ENCODE data around the gene TP53BP1.
A peak's percentile ranks its signal among the peaks of the same experiment; 100 is the strongest.

Gene TP53BP1

GRCh38 chr15:43420435-43420834 lies 72.5 kb downstream of the TP53BP1 start:
- Histone ChIP-seq H3K4me3 (ENCODE audit: low read length) (no peak overlapping the region), H2BK120ac (ENCODE audit: low read depth, low read length) (no peak overlapping the region), H2BK5ac (ENCODE audit: low read length) (no peak overlapping the region), H3K4ac (ENCODE audit: low read depth, low read length) (no peak overlapping the region), H4K5ac (ENCODE audit: low read length) (no peak overlapping the region), H2AK5ac (ENCODE audit: low read length) (no peak overlapping the region), H3K36me3 (ENCODE audit: control insufficient read depth, insufficient read depth, low read length) (peaks cover 4% of the 10 kb centered on the region), H3K4me1 (ENCODE audit: control insufficient read depth, low read depth, low read length) (no peaks in the 10 kb centered on the region), H4K8ac (ENCODE audit: low read depth, low read length) (no peak overlapping the region), H3K9ac (ENCODE audit: low read length) (no peak overlapping the region), H3K27me3 (ENCODE audit: insufficient read depth, low read length, poor library complexity) (no peaks in the 10 kb centered on the region), H3K18ac (ENCODE audit: low read length) (no peak overlapping the region), H3K79me2 (ENCODE audit: control insufficient read depth, insufficient read depth, low read length) (no peaks in the 10 kb centered on the region), H3K79me1 (ENCODE audit: low read length) (no peaks in the 10 kb centered on the region), H2BK15ac (replicated peaks; ENCODE audit: low read depth) (no peak overlapping the region), H3K56ac (ENCODE audit: low read length) (no peak overlapping the region), H3K23ac (ENCODE audit: low read length) (no peak overlapping the region), H3K27ac (ENCODE audit: low read depth, low read length) (no peak overlapping the region), H3K4me2 (ENCODE audit: low read length) (no peak overlapping the region)
- no peak for DNase-seq
- WGBS (ENCODE audit: extremely low coverage, insufficient coverage, low lambda C conversion rate), result no CpG with 5 or more reads among the region's 10 CpGs

- Histone ChIP-seq H2BK120ac (ENCODE audit: low read depth, low read length) (no peak overlapping the region), H2AK5ac (ENCODE audit: low read length) (no peak overlapping the region), H3K36me3 (ENCODE audit: control insufficient read depth, insufficient read depth, low read length) (peaks cover 7% of the 10 kb centered on the region), H3K79me1 (ENCODE audit: low read length) (no peaks in the 10 kb centered on the region), H3K56ac (ENCODE audit: low read length) (no peak overlapping the region), H3K27me3 (ENCODE audit: insufficient read depth, low read length, poor library complexity) (no peaks in the 10 kb centered on the region), H3K4ac (ENCODE audit: low read depth, low read length) (no peak overlapping the region), H4K8ac (ENCODE audit: low read depth, low read length) (no peak overlapping the region), H3K4me3 (ENCODE audit: low read length) (no peak overlapping the region), H3K4me1 (ENCODE audit: control insufficient read depth, low read depth, low read length) (no peaks in the 10 kb centered on the region), H2BK15ac (replicated peaks; ENCODE audit: low read depth) (no peak overlapping the region), H3K18ac (ENCODE audit: low read length) (no peak overlapping the region), H3K23ac (ENCODE audit: low read length) (no peak overlapping the region), H3K27ac (ENCODE audit: low read depth, low read length) (no peak overlapping the region), H3K4me2 (ENCODE audit: low read length) (no peak overlapping the region), H3K79me2 (ENCODE audit: control insufficient read depth, insufficient read depth, low read length) (no peaks in the 10 kb centered on the region), H2BK5ac (ENCODE audit: low read length) (no peak overlapping the region), H3K9ac (ENCODE audit: low read length) (no peak overlapping the region), H4K5ac (ENCODE audit: low read length) (no peak overlapping the region)
- peak; percentile 72 for DNase-seq
Observed at GRCh38 chr15:43414196-43414595, 78.8 kb downstream of the TP53BP1 start.

- Histone ChIP-seq H3K36me3 (ENCODE audit: control insufficient read depth, insufficient read depth, low read length) (peaks cover 15% of the 10 kb centered on the region), H3K27me3 (ENCODE audit: insufficient read depth, low read length, poor library complexity) (no peaks in the 10 kb centered on the region), H3K4ac (ENCODE audit: low read depth, low read length) (no peak overlapping the region), H3K18ac (ENCODE audit: low read length) (no peak overlapping the region), H4K5ac (ENCODE audit: low read length) (no peak overlapping the region), H3K4me3 (ENCODE audit: low read length) (no peak overlapping the region), H2BK15ac (replicated peaks; ENCODE audit: low read depth) (no peak overlapping the region), H3K56ac (ENCODE audit: low read length) (no peak overlapping the region), H2BK5ac (ENCODE audit: low read length) (no peak overlapping the region), H3K4me2 (ENCODE audit: low read length) (no peak overlapping the region), H3K79me1 (ENCODE audit: low read length) (no peaks in the 10 kb centered on the region), H3K27ac (ENCODE audit: low read depth, low read length) (no peak overlapping the region), H3K4me1 (ENCODE audit: control insufficient read depth, low read depth, low read length) (no peaks in the 10 kb centered on the region), H3K23ac (ENCODE audit: low read length) (no peak overlapping the region), H3K79me2 (ENCODE audit: control insufficient read depth, insufficient read depth, low read length) (no peaks in the 10 kb centered on the region), H2AK5ac (ENCODE audit: low read length) (no peak overlapping the region), H2BK120ac (ENCODE audit: low read depth, low read length) (no peak overlapping the region), H3K9ac (ENCODE audit: low read length) (no peak overlapping the region), H4K8ac (ENCODE audit: low read depth, low read length) (no peak overlapping the region)
- DNase-seq, result no peak
- no CpG with 5 or more reads among the region's 1 CpG for WGBS (ENCODE audit: extremely low coverage, insufficient coverage, low lambda C conversion rate)
Observed at GRCh38 chr15:43412096-43412495, 80.9 kb downstream of the TP53BP1 start.

GRCh38 chr15:43410572-43411214 lies 82.3 kb downstream of the TP53BP1 start:
- H3K27me3 ChIP-seq (ENCODE audit: insufficient read depth, low read length, poor library complexity), result no peaks in the 10 kb centered on the region
- H3K56ac ChIP-seq (ENCODE audit: low read length), result no peak overlapping the region
- H3K23ac ChIP-seq (ENCODE audit: low read length), result no peak overlapping the region
- no peak overlapping the region for H2BK5ac ChIP-seq (ENCODE audit: low read length)
- H2AK5ac ChIP-seq (ENCODE audit: low read length), result no peak overlapping the region
- H3K9ac ChIP-seq (ENCODE audit: low read length), result no peak overlapping the region
- no peak overlapping the region for H4K8ac ChIP-seq (ENCODE audit: low read depth, low read length)
- no peak overlapping the region for H3K27ac ChIP-seq (ENCODE audit: low read depth, low read length)
- no peak overlapping the region for H3K4me2 ChIP-seq (ENCODE audit: low read length)
- no peaks in the 10 kb centered on the region for H3K79me1 ChIP-seq (ENCODE audit: low read length)
- no peak overlapping the region for H2BK15ac ChIP-seq (replicated peaks; ENCODE audit: low read depth)
- H3K79me2 ChIP-seq (ENCODE audit: control insufficient read depth, insufficient read depth, low read length), result no peaks in the 10 kb centered on the region
- no peak overlapping the region for H3K4ac ChIP-seq (ENCODE audit: low read depth, low read length)
- WGBS (ENCODE audit: extremely low coverage, insufficient coverage, low lambda C conversion rate), result no CpG with 5 or more reads among the region's 5 CpGs
- no peak overlapping the region for H3K4me3 ChIP-seq (ENCODE audit: low read length)
- no peak overlapping the region for H4K5ac ChIP-seq (ENCODE audit: low read length)
- DNase-seq, result peak; percentile 15
- H3K36me3 ChIP-seq (ENCODE audit: control insufficient read depth, insufficient read depth, low read length), result peaks cover 18% of the 10 kb centered on the region
- H2BK120ac ChIP-seq (ENCODE audit: low read depth, low read length), result no peak overlapping the region
- H3K18ac ChIP-seq (ENCODE audit: low read length), result no peak overlapping the region
- H3K4me1 ChIP-seq (ENCODE audit: control insufficient read depth, low read depth, low read length), result no peaks in the 10 kb centered on the region

GRCh38 chr15:43408789-43409188 lies 84.2 kb downstream of the TP53BP1 start:
- Histone ChIP-seq H2BK120ac (ENCODE audit: low read depth, low read length) (no peak overlapping the region), H4K8ac (ENCODE audit: low read depth, low read length) (no peak overlapping the region), H2AK5ac (ENCODE audit: low read length) (no peak overlapping the region), H3K56ac (ENCODE audit: low read length) (no peak overlapping the region), H3K4me2 (ENCODE audit: low read length) (no peak overlapping the region), H2BK15ac (replicated peaks; ENCODE audit: low read depth) (no peak overlapping the region), H3K4me1 (ENCODE audit: control insufficient read depth, low read depth, low read length) (no peaks in the 10 kb centered on the region), H3K79me1 (ENCODE audit: low read length) (no peaks in the 10 kb centered on the region), H3K23ac (ENCODE audit: low read length) (no peak overlapping the region), H4K5ac (ENCODE audit: low read length) (no peak overlapping the region), H3K4me3 (ENCODE audit: low read length) (no peak overlapping the region), H3K18ac (ENCODE audit: low read length) (no peak overlapping the region), H3K4ac (ENCODE audit: low read depth, low read length) (no peak overlapping the region), H3K36me3 (ENCODE audit: control insufficient read depth, insufficient read depth, low read length) (peaks cover 21% of the 10 kb centered on the region), H3K9ac (ENCODE audit: low read length) (no peak overlapping the region), H3K79me2 (ENCODE audit: control insufficient read depth, insufficient read depth, low read length) (no peaks in the 10 kb centered on the region), H3K27me3 (ENCODE audit: insufficient read depth, low read length, poor library complexity) (no peaks in the 10 kb centered on the region), H3K27ac (ENCODE audit: low read depth, low read length) (no peak overlapping the region), H2BK5ac (ENCODE audit: low read length) (no peak overlapping the region)
- DNase-seq, result peak; percentile 68
- no CpG with 5 or more reads among the region's 4 CpGs for WGBS (ENCODE audit: extremely low coverage, insufficient coverage, low lambda C conversion rate)

GRCh38 chr15:43406808-43407207 lies 86.1 kb downstream of the TP53BP1 start:
- no CpG with 5 or more reads among the region's 2 CpGs for WGBS (ENCODE audit: extremely low coverage, insufficient coverage, low lambda C conversion rate)
- Histone ChIP-seq H3K56ac (ENCODE audit: low read length) (no peak overlapping the region), H2AK5ac (ENCODE audit: low read length) (no peak overlapping the region)

More at GRCh38 chr15:43406808-43407207, 86.1 kb downstream of the TP53BP1 start:
- H2BK5ac ChIP-seq (ENCODE audit: low read length), result no peak overlapping the region
- H4K5ac ChIP-seq (ENCODE audit: low read length), result no peak overlapping the region
- H3K4me1 ChIP-seq (ENCODE audit: control insufficient read depth, low read depth, low read length), result no peaks in the 10 kb centered on the region
- no peaks in the 10 kb centered on the region for H3K79me2 ChIP-seq (ENCODE audit: control insufficient read depth, insufficient read depth, low read length)
- H3K36me3 ChIP-seq (ENCODE audit: control insufficient read depth, insufficient read depth, low read length), result peaks cover 22% of the 10 kb centered on the region
- no peak for DNase-seq
- no peak overlapping the region for H3K18ac ChIP-seq (ENCODE audit: low read length)
- no peak overlapping the region for H3K9ac ChIP-seq (ENCODE audit: low read length)
- no peak overlapping the region for H3K4me2 ChIP-seq (ENCODE audit: low read length)
- H4K8ac ChIP-seq (ENCODE audit: low read depth, low read length), result no peak overlapping the region
- no peak overlapping the region for H2BK120ac ChIP-seq (ENCODE audit: low read depth, low read length)
- H3K27ac ChIP-seq (ENCODE audit: low read depth, low read length), result no peak overlapping the region
- no peak overlapping the region for H3K23ac ChIP-seq (ENCODE audit: low read length)
- H3K27me3 ChIP-seq (ENCODE audit: insufficient read depth, low read length, poor library complexity), result no peaks in the 10 kb centered on the region
- no peaks in the 10 kb centered on the region for H3K79me1 ChIP-seq (ENCODE audit: low read length)
- no peak overlapping the region for H3K4ac ChIP-seq (ENCODE audit: low read depth, low read length)
- H3K4me3 ChIP-seq (ENCODE audit: low read length), result no peak overlapping the region
- H2BK15ac ChIP-seq (replicated peaks; ENCODE audit: low read depth), result no peak overlapping the region
